Activated CD8-positive, alpha-beta memory T cell treated with anti-CD3 and anti-CD28 coated beads for 36 hours (primary cell): ENCODE results near the gene SCFD2. TPM values are rescaled to one million over a fixed set of nuclear protein-coding genes. Genes with fewer than 3 reads are reported as not detected.
"Not testable (repeated sequence)": the region's sequence is repeated elsewhere in the genome, so short reads cannot be mapped to it uniquely, and the experiment has no call there.

Experiments
- CTCF ChIA-PET: fragments of 350-600 bp; sonication (Branson Sonifier 250); formaldehyde crosslinking; loops from one replicate; lab custom pipeline; 2021; ENCODE audit warnings: antibody characterized with exemption; lab: Charles Lee
- POLR2A ChIA-PET: fragments of 350-600 bp; sonication (Branson Sonifier 250); formaldehyde crosslinking; loops from one replicate; lab custom pipeline; 2021; ENCODE audit warnings: antibody characterized with exemption; lab: Charles Lee
- total RNA-seq, 2 experiments: library from RNA; stranded (reverse); gene quantifications; one replicate each; pipeline ENCODE4 v1.2.3, GENCODE V29; 2021

The SCFD2 gene
- total RNA-seq, 2 experiments from 2014 or later = 29.3 to 29.7 TPM

GRCh38 chr4:53349091-53349491, 16.8 kb downstream of the SCFD2 start:
- ChIA-PET POLR2A (no interaction called here), CTCF (interaction anchor here (0.6 kb wide), 1 partner anchor 868 kb away, joined by 3 read pairs; no protein-coding TSS in a partner anchor)

- CTCF ChIA-PET = no interaction called here
- POLR2A ChIA-PET = no interaction called here
Measured at GRCh38 chr4:53348046-53348445, 17.8 kb downstream of the SCFD2 start.

- ChIA-PET POLR2A (no interaction called here), CTCF (no interaction called here)
Measured at GRCh38 chr4:53346920-53347852, 18.7 kb downstream of the SCFD2 start.

- POLR2A ChIA-PET, CTCF ChIA-PET: not testable (repeated sequence)
Measured at GRCh38 chr4:53346392-53346791, 19.5 kb downstream of the SCFD2 start.

- POLR2A ChIA-PET, CTCF ChIA-PET: not testable (repeated sequence)
Measured at GRCh38 chr4:53340145-53340544, 25.7 kb downstream of the SCFD2 start.

- CTCF ChIA-PET, POLR2A ChIA-PET: not testable (repeated sequence)
Measured at GRCh38 chr4:53334916-53335315, 30.9 kb downstream of the SCFD2 start.

- ChIA-PET CTCF (no interaction called here), POLR2A (no interaction called here)
Measured at GRCh38 chr4:53326535-53326934, 39.3 kb downstream of the SCFD2 start.

GRCh38 chr4:53322696-53323095, 43.2 kb downstream of the SCFD2 start:
- ChIA-PET CTCF (no interaction called here), POLR2A (no interaction called here)

- POLR2A ChIA-PET = no interaction called here
Measured at GRCh38 chr4:53321984-53322289, 43.9 kb downstream of the SCFD2 start.

GRCh38 chr4:53321151-53321983, 44.5 kb downstream of the SCFD2 start:
- POLR2A ChIA-PET = no interaction called here
- CTCF ChIA-PET = no interaction called here

More at GRCh38 chr4:53321984-53322289, 43.9 kb downstream of the SCFD2 start:
- CTCF ChIA-PET = no interaction called here

- ChIA-PET POLR2A (no interaction called here), CTCF (no interaction called here)
Measured at GRCh38 chr4:53315300-53315699, 50.6 kb downstream of the SCFD2 start.

- ChIA-PET CTCF (no interaction called here), POLR2A (no interaction called here)
Measured at GRCh38 chr4:53314252-53314651, 51.6 kb downstream of the SCFD2 start.

GRCh38 chr4:53313510-53313909, 52.4 kb downstream of the SCFD2 start:
- CTCF ChIA-PET = no interaction called here
- POLR2A ChIA-PET = no interaction called here

GRCh38 chr4:53309321-53310040, 56.4 kb downstream of the SCFD2 start:
- POLR2A ChIA-PET = no interaction called here
- CTCF ChIA-PET = no interaction called here

GRCh38 chr4:53307819-53308780, 57.8 kb downstream of the SCFD2 start:
- CTCF ChIA-PET = no interaction called here
- POLR2A ChIA-PET = interaction anchor here (0.6 to 0.8 kb wide), 2 partner anchors 16 to 174 kb away, joined by 3 to 4 read pairs; no protein-coding TSS in a partner anchor

- POLR2A ChIA-PET = interaction anchor here (0.6 kb wide), 1 partner anchor 16 kb away, joined by 4 read pairs; no protein-coding TSS in a partner anchor
- CTCF ChIA-PET = no interaction called here
Measured at GRCh38 chr4:53307210-53307609, 58.7 kb downstream of the SCFD2 start.

- POLR2A ChIA-PET = no interaction called here
- CTCF ChIA-PET = no interaction called here
Measured at GRCh38 chr4:53306729-53307128, 59.1 kb downstream of the SCFD2 start.

GRCh38 chr4:53292209-53292608, 73.7 kb downstream of the SCFD2 start:
- CTCF ChIA-PET, POLR2A ChIA-PET: not testable (repeated sequence)

- CTCF ChIA-PET = no interaction called here
- POLR2A ChIA-PET = no interaction called here
Measured at GRCh38 chr4:53281438-53281837, 84.4 kb downstream of the SCFD2 start.
